CD4-positive, alpha-beta T cell treated with Interleukin-6 for 4 hours (primary cell): ENCODE measurements around the gene APCDD1L.

Source experiments
- DNase-seq: peaks from one replicate; pipeline ENCODE4 v3.0.0-alpha.2; 2020; ENCODE audit warnings: mixed read lengths

Gene APCDD1L

DNA sequence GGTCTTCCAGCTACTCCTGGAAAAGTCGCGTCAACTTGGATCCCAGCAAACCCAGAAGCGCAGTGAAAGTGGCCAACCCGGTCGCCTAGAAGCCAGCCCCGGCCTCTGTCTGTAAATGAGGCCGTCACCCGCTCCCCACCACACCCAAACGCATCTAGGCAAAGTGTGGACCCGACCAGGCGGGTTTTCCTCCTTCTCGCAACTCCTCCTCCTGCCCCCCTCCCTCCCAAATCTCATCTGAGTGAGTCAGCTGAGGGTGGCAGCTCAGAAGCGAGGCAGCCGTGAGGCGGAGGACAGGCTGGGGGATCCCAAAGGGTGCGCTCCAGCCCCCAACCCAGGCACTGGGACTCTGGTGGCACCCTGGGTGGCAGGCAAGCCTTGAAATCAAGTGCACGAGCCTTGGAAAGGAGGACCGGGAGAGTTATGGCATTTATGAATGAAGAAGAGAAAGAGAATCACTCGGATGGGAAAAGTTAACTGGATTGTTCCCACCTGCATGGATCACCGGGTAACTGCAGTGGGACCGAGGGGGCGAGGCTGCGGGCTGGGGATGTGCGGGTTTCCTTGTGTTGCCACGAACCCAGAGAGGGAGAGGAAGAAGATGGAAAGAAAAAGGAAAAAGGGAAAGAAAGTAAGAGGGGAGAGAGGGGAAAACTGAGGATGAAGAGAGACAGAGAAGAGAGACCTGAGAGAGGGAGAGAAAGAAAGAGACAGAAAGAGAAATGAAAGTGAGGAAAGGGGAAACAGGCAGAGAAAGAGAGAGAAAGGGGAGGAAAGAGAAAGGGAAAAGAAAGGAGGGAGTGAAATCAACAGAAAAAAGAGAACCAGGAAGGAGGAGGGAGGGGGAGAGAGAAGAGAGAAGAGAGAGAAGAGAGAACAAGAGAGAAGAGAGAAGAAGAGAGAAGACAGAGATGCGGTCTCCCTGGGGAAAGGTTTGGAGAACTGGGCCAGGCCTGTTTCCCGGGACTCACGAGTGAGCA lies at the start of gene APCDD1L:
APCDD1L (minus strand) TSS at position 167 of the 980 bp plus-strand sequence. CDS start 692 bp downstream, outside the sequence.
- DNase-seq = no peak

DNA sequence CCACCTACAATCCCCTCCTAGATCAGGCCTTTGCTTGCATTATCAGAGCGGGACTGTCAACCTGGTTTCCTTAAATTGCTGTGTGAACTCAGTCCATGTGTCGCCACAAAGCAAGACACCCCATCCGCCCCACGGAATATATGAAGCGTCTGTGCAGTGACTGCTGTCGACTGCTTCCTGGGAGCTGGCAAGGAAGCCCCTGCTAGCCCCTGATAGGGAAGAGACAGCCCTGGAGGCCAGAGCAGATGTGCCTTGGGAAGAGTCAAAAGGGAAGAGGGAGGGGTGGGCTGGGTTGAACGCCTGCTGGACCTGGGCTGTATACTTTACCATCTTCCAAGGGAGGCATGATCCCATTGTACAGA lies 44.1 kb upstream of the APCDD1L start:
- no peak for DNase-seq

DNA sequence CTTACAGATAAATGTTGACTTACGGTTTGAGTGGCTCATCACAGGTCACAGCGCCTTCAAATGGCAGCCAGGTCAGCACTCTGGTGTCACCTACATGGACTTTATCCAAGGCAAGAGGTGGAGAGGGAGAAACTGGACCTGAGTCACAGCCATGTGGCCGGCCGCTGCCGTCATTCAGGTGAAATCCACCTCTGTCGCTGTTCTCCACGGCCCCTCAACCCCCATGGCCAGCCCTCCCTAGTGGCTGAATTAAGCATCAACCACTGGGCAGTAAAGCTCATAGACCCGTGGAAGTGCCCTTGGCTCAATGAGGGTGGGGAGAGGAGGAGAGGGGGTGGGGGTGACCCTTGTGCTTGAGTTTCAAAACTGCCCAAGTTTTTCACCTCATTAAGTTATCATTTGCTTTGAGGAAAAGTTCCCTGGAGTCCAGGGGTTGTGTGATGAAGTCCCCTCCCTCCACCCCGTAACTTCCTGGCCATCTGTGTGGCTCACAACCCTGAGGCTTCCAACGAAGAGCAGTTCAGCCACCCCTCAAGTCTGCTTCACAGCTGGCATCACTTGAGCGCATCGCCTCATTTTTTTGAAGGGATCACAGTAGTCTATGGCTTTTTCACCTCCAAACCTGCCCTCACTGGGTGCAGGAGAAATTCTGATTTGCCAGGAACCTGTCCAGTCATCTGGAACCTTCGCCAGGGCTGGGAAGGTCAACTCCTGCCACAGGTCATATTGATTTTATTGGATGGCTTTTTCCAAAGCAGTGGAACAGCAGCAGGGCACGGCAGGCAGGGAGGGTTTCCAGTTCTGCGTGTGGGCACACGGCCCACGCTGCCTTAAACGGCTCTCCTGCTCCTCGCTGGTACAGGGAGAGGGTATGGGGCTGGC lies 43.5 kb upstream of the APCDD1L start:
- no peak for DNase-seq

DNA sequence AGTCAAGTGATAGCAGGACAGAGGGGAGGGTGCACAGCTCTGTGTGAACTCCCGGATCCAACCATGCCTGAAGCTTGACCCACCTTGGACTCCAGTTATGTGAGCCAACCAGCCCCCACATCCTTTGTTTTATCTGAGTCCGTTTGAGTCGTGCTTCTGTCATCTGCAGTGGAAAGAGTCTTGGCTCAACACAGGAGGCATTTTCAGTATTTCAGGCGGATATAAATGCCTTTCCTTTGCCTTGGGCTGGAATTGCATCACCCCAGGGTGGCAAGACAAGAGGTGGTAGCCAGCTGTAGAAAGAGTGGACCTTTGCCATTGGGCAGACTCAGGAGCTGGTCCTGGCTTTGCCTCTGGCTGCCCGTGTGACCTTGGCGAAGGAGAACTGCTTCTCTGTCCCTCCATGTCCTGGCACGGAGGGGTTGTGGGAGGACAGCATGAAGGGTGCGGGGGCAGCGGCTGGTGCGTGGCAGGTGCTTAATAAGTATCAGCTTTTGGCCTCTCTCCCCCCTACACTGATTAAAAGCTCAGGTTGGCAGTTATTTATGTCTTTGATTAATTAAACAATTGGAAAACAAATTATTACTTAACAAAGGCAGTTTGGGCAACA lies 42.6 kb upstream of the APCDD1L start:
- no peak for DNase-seq

DNA sequence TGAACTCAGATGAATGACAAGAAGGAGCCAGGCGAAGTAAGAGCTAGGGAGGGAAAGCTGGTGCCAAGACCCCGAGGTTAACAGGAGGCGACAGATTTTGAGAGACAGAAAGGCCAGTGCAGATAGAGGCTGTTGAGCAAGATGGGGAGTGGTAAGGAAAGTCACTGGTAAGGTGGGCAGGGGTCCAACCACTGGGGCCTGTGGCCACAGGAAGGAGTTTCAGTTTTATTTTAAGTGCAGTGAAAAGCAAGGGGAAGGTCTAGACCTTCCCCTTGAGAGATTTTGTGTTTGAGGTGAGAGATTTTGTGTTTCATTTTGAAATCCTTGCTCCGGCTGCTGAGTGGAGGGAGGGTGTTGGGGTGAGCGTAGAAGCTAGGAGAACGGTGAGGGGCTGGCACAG lies 41.8 kb upstream of the APCDD1L start:
- no peak for DNase-seq

DNA sequence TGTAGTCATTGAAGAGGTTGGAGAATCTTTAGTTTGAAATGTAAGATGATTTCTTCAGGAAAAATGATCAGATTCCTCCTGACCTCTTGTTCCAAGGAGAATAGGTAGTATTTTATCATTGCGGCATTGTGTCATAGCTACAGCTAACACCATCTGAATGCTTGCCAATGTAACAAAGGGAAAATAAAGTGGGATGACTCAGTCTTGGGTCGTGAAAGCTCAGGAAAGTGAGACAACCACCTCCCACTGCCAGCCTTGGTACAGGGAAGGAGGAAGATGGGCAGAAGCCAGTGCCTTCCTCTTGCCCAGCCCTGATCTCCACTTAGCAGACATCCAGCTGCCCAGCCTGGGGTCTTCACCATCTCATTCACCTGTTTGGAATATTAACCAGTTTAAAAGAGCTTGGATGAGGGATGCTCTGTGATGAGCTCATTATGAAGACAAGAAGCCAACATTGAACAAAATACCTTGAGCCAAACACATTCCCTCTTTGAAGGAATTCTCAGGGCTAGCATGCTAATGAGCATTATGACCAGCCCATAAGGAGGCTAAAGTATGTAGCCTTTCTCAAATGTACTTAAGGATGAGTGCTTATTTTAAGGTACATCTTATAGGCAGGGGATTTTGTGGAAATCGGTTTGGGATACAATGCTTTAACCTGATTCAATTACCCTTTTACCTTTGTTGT lies 40.0 kb upstream of the APCDD1L start:
- DNase-seq = no peak

DNA sequence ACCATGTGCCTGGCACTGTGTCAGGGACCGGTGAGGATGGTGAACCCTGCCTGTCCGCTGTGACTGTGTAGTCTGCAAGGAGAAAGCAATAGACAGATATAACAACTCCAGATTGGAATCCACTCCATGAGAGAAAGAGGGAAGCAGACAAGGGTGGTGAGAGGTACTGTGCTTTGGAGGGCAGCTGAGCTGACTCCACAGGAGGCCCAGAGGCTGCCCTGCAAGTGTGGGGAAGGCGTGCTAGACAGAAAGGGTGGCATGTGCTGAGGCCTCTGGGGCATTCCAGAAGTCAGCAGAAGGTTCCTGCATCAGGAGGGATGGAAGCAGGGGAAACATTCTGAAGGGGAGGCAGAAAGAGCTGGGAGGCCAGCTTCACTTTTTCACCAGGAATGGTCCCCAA lies 39.3 kb upstream of the APCDD1L start:
- no peak for DNase-seq

DNA sequence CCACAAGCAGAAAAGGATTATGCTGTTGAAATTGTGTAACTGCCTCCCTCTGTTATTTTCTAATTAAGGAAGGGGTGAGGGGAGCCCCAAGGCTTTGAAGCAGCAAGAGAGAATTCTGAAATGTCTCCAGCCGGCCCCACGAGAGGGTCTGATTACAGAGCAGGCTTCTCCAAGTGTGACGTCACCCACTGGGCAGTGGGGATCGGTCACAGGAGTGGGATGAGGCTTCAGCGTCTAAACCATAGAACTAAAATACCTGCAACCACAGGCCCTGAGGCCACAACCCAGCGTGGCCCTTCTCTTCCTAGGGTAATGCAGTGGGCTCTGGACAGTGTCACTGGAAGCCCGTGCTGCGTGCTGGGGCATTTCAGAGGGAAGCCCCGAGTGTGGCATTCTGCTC lies 38.6 kb upstream of the APCDD1L start:
- no peak for DNase-seq

DNA sequence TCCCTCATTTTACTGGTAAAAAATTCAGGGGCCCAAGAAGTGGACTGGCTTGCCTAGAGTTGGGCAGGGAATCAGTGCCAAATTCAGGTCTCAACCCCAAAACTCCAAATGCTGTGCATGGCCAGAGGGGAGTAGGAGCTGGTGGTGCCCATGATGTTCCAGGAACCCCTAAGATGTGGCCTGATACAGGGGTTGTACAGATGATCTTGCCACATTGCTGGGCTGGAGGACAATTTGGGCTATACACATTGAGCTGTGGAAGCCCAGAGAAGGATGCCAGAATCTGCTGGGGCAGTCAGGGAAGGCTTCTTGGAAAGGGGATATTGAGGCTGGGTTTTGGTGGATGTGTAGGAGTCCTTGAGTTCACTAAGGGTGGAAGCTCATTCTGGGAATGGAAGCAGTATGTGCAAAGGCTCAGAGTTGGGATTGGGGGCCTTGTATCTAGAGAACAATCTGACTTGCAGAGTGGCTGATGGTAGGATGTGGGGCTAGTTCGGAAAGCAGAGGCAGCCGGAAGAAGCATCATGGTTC lies 38.0 kb upstream of the APCDD1L start:
- DNase-seq = no peak

DNA sequence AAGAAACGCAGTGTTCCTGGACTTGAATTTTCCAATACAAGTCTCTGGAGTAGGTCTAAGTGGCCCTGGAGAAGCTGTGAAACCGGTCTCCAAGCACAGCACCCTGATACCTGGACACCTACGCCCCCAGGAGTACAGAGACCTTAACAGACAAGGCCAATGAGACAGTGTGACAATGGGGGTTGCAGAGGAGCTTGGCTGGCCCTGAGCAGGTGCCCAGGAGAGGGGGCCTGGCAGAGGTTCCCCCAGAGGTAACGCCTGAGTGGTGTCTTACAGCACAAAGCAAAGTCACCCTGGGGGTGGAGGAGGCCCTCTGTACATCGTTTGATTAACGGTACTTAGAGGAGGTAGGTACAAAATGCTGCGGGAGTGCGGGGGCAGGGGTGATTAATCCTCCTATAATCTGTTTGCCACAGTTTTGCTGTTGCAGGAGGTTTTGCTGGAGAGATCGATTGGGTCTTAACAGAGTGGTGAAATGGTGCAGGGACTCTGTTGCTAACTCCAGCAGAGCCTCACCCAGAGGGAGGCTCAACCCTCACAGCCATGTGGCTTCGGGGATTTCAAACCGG lies 37.3 kb upstream of the APCDD1L start:
- no peak for DNase-seq

DNA sequence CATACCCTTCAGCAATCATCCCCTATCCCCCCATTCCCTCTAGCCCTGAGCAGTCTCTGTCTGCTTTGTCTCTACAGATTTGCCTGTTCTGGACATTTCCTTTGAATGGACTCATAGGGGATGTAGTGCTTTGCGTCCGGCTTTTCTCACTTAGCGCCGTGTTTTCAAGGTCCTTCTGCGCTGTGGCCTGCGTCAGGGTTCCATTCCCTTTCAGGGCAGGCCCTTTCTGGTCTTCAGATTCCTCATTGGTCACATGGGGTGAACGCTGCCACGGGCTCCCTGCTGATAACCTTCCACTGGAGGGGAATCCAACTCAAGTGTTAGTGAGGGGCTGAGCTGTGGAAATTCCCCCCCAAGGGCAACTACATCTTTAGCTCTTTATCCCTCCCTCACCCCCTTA lies 36.4 kb upstream of the APCDD1L start:
- DNase-seq = no peak

DNA sequence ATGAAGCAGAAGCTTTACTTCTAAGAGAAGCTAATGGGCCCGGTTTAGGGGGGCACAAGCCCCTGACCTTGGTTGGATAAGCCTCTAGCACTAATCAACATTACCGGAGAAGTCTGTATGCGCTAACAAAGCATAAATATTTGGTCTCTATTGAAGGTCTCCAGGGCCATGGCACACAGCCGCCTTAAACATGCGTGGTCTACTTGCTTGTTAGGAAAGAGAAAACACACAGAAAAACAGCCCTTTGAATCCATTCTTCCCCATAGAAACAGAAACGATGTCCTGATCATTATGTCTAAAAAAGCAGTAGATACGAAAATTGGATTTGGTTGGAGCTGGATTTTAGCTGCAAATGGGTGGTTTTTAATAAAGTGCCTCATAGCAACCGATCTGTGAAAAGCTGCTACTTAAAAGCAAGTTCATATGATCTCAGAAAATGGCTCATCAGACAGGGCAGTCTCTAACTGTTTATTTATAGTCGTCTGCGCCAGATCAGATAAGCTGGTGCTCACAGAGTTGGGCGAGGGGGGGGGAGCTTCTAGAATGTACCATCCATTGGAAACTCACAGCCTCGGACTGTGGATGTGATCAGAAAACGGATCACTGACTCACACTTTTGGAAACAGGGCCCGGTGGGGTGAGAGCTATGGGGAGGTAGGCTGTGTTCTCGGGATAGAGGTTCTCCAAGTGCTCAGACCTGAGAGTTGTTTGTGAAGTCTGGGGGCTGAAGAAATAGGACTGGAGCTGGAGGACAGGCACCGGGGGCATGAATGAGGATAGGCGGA lies 35.3 kb upstream of the APCDD1L start:
- DNase-seq = no peak

DNA sequence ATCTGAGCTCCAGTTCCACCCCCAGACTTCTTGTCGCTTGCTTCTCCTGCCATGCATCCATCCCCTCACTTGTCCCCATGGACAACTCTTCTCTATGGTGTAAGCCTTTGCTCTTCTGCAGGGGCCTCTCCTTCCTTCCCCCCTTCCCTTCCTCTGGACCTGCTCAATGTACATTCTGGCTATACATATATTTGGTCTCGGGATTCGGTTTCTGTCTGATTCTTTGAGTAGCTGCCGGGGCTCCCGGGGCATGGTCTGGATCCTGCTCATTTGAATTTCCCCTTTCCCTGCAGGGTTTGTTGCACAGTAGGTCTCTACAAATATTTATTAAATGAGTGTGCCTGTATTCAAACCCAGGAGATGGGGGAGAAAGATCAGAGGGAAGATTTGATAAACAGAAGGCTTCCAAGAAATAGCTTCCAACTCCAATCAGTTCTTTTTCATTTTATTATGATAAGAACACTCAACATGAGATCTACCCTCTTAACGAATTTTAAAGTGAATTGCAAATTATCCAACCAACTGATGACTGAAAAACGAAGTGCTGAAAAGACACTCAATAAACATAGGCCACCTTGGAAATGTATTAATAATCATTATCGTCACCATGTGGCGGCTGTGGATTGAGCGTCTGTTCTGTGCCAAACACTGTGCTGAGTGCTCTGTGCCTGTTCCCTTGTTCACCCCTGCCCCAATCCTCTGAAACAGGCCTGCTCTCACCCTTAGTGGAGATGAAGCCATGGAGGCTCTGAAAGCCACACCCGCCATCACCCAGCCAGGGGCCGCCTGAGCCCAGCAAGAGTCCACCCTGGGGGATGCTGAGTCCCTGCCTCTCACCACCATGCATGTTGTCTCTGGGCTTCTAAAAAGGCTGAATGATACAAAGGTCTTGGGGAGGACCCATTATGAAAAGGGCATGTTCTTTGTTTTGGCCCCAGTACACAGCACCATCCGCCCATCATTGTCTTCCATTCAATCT lies 34.3 kb upstream of the APCDD1L start:
- DNase-seq = no peak

DNA sequence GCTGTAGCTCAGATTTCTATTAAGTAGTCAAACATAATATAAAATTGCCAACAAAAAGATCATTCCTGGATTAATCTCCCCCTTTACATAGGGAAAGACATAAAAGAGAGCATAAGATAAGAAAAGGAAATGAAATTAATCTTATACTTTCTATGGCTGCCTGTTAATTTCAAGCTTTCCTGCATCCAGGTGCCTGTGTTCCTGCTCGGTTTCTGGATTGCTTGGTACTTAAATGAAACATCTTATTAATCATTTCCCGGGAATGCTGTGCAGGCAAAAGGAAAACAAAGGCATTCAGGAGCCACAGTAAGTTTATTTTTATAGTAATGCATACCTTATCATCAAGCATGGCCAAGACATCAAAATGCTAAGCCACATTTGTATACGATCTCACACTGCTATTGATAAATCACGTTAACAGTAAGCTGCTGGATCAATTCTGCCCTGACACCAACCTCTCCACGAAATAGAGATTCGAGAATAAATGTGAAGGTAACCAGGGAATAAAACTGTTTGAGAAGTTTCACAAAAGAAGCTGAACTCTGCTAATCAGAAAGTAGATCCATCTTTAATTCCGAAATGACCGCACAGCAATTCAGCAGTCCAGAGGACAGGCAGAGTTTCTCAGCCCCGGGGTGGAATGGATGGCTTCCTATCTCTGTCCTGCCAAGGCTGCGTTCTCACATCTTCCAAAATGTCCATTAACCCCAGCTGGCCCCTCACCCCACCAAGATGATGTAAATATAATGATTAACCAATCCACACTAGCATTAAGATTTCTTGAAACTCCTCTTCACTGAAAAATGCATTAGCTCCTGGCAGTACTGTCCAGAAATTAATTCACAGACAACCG lies 32.6 kb upstream of the APCDD1L start:
- no peak for DNase-seq

DNA sequence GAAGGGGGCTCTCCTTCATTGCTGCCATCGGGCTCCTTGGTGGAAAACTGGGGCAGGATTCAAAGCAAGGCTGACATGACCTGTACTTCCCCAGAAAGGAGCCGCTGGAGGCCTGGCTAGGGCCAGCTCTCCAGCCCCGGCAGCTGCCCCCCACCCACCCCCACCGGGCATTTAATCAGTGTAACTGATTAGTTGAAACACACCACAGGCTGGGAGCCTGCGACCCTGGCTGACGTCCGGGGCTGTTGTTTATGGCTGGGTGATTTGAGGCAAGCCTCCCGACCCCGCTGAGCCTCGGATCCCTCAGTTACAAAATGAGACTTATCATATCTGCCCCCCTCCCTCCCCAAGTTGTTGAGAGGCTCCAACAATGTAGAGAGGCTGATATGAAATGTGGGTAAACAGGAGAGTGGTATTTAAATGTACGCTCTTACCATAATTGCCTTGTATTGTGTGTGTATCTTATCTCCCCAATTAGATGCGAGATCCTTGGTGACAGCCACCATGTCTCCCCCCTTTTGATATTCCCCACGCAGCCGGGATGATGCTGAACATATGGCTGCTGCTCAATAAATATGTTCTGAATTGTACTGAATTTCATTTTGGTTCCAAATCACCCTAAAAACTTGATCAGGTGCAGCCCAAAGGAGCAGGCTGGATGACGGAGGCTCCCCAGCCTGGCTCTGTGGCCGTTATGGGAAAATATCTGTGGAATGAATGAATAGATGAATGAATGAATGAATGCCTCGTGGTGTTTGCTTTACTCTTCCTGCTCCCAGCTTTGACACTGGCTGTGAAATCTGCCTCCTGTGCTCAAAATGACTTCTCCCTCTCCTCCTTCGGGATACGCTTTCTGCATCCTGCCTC lies 31.8 kb upstream of the APCDD1L start:
- no peak for DNase-seq

DNA sequence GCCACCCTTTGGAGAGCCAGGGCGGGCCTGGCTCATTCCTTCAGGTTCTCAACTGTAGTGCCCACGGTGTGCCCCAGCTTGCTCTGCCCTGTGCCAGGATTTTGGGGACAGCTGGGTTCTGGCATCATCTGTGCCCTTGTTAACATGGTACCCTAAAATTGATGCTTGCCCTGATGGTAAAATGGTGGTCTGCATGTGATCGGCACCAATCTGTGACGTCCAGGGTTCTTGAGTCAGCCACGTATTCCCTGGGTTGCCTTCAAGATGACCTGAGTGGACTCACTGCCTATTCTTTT lies 31.2 kb upstream of the APCDD1L start:
- no peak for DNase-seq

DNA sequence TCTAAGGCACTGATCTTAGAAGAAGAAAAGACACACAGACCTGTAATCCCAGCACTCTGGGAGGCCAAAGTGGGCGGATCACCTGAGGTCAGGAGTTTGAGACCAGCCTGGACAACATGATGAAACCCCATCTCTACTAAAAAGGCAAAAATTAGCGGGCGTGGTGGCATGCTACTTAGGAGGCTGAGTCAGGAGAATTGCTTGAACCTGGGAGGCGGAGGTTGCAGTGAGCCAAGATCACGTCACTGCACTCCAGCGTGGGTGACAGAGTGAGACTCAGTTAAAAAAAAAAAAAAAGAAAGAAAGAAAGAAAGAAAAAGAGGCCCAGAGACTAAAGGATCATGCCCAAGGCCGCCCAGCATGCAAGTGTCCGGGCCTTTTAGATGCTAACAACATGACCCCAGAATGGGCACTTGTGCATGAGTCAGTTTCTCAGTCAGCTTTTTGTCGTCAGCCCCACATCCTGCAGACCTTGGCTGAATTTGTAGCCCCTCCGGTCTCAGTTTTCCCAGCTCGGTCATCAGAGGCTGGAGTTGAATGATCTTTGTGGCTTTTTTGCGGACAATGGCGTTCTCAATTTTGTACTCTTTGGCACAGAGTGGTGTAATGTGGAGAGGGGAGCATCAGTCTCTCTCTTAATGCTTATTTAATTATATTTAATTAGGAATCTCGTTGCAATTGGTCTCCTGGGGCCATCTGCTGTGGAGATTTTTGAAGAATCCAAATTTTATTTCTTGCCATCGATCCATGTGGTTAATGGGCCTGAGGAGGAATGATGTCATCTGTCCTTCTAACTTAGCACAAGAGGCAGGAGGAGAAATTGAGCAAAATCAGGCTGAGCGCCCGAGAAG lies 30.6 kb upstream of the APCDD1L start:
- no peak for DNase-seq
